A549 (cell line): ENCODE measurements around the gene ANKS4B.

Source experiments
- EP300 ChIP-seq, 2 experiments: fragments of >200 bp; sonication (Bioruptor Twin); formaldehyde crosslinking; IDR thresholded peaks; 2 replicates in 1 of 2; 3 replicates in 1 of 2; pipeline ENCODE4 v1.6.1; 2016 to 2017
- SREBF2 ChIP-seq: fragments of 450-650 bp; IDR thresholded peaks from 2 replicates; pipeline ENCODE4 v1.6.1; 2014; ENCODE audit warnings: mild to moderate bottlenecking, moderate library complexity
- TF ChIP-seq, protein P1 (sequence below): fragments of 200-600 bp; sonication (generic); IDR thresholded peaks from 2 replicates; pipeline ENCODE4 v1.6.1; 2016; ENCODE audit warnings: antibody characterized with exemption, mild to moderate bottlenecking, moderate library complexity
- TF ChIP-seq, protein P2 (sequence below): fragments of >200 bp; sonication (Bioruptor Twin); formaldehyde crosslinking; IDR thresholded peaks from 3 replicates; pipeline ENCODE4 v1.6.1; 2016

DNA sequence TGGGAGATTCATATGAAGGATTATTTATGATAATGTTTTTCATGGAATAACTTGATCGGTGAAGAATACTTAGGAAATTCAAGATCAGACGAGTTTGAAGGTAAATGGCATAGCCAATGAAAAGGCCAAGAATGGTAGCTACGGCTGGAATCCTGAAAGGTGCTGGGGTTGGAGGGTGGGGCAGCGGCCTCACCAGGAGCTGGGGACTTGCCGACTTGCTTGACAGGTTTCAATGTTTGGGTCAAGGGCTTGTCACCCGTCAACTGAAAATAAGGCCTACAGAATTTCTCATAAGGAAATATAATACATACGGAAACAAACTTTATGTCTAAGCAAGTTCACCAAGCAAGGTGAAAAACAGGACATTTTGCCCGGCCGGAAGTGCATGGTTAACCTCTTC is 34.7 kb downstream of the ANKS4B start:
- TF ChIP-seq, protein P1, sequence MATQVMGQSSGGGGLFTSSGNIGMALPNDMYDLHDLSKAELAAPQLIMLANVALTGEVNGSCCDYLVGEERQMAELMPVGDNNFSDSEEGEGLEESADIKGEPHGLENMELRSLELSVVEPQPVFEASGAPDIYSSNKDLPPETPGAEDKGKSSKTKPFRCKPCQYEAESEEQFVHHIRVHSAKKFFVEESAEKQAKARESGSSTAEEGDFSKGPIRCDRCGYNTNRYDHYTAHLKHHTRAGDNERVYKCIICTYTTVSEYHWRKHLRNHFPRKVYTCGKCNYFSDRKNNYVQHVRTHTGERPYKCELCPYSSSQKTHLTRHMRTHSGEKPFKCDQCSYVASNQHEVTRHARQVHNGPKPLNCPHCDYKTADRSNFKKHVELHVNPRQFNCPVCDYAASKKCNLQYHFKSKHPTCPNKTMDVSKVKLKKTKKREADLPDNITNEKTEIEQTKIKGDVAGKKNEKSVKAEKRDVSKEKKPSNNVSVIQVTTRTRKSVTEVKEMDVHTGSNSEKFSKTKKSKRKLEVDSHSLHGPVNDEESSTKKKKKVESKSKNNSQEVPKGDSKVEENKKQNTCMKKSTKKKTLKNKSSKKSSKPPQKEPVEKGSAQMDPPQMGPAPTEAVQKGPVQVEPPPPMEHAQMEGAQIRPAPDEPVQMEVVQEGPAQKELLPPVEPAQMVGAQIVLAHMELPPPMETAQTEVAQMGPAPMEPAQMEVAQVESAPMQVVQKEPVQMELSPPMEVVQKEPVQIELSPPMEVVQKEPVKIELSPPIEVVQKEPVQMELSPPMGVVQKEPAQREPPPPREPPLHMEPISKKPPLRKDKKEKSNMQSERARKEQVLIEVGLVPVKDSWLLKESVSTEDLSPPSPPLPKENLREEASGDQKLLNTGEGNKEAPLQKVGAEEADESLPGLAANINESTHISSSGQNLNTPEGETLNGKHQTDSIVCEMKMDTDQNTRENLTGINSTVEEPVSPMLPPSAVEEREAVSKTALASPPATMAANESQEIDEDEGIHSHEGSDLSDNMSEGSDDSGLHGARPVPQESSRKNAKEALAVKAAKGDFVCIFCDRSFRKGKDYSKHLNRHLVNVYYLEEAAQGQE = no peak
- no peak for TF ChIP-seq SREBF2
- no peak for TF ChIP-seq EP300 (IDR thresholded peaks at IDR 0.05)
- TF ChIP-seq, protein P2, sequence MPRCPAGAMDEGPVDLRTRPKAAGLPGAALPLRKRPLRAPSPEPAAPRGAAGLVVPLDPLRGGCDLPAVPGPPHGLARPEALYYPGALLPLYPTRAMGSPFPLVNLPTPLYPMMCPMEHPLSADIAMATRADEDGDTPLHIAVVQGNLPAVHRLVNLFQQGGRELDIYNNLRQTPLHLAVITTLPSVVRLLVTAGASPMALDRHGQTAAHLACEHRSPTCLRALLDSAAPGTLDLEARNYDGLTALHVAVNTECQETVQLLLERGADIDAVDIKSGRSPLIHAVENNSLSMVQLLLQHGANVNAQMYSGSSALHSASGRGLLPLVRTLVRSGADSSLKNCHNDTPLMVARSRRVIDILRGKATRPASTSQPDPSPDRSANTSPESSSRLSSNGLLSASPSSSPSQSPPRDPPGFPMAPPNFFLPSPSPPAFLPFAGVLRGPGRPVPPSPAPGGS = no peak
